ENCODE measurements around the gene PHKA2.

Gene PHKA2

DNA sequence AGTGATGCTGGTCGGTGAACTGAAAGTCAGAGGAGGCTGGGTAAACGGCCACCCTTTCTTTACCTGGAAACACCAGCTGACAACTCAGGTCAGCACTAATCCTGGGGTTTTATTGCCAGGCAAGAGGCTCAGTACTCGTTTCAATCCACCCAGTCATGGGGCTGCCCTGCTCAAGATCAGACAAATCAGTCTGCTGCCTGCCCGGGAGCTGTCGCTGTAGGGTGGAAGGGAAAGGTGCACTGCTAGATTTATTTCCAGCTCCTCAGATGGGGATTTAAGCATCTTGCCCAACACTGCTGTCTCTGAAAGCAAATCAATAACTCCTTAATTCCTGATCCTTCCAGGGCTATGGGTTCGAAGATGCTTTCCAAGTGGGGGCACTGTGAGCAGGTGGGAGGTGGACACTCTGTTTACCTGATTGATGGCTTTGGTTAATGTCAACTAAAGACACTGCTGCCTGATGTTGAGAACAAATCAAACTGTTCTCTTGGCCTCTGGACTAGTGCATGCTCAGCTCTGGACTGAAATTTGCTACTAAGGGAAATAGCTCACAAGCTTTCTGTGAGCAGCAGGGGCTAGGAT lies 59.3 kb downstream of the PHKA2 start:
- no peak for DNase-seq

DNA sequence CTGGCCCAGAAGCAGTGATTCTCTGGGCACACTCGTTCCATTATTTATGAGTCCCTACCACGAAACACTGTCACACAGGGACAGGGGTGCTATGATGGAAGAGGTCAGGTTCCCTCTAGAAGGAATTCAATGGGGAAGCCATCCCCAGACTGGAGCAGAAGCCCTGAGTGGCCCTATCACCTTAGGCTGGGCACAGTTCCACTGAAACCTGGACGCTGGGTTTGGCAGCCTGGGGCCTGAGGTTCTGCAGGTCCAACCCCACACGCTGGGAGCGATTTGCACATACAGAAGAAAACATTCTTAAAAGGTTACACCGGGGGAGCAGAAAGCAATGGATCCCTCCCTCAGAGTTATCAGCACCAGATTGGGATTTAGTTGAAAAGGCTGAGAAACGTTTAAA lies 63.3 kb downstream of the PHKA2 start:
- DNase-seq, result no peak

DNA sequence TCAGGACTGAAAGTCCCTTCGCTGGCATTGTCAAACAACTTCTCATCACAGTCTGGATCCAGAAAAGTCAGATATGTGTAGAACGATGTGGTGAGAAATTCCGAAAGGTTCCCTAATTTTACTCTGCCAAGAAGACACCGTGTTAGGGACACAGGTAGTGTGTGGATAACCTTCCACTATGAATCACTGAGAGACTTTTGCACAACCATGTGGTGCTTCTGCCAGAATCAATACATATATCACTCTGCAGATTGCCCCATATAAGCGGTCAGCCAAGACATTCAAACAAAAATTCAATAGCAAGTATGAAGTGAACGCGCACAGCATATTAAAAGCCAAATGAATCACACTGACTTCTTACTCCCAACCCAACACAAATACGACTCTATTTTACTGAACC lies 63.8 kb downstream of the PHKA2 start:
- DNase-seq, result no peak

DNA sequence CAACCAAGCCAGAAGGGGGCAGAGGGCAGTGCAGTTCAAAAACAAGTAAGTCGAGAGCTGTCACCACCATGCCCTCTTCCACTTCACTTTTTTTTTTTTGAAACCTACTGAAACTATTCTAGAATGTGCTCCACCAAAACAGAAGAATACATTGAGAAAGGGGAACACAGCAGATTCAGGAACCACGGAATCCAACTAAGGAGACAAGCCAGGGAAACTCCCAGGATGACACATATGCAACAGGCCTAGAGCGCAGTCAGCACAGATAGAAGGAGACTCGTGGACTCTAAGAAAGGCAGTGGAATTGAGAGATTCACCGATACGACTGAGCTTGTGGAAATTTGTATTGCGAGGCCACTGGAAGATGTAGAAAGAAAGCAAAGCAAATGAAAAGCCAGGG lies 66.1 kb downstream of the PHKA2 start:
- DNase-seq, result no peak

DNA sequence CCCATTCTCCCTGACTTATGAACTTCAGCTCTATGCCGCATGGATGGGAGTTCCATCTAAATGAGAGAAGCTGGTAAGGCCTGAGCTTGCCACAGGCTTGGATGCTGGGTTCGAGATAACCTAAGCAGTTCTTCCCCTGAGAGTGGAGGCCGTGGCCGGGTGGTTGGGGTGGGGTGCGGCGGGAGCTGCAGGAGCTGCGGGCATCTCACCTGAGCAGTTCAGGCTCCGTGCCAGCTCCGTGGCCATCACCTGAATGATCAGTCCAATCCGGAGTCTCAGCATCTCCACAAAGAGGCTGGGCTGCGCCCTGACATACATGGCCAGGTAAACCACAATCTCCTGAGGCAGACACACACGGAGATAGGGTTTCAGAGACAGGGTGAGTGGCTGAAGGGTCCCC lies 77.6 kb downstream of the PHKA2 start:
- no peak for DNase-seq

DNA sequence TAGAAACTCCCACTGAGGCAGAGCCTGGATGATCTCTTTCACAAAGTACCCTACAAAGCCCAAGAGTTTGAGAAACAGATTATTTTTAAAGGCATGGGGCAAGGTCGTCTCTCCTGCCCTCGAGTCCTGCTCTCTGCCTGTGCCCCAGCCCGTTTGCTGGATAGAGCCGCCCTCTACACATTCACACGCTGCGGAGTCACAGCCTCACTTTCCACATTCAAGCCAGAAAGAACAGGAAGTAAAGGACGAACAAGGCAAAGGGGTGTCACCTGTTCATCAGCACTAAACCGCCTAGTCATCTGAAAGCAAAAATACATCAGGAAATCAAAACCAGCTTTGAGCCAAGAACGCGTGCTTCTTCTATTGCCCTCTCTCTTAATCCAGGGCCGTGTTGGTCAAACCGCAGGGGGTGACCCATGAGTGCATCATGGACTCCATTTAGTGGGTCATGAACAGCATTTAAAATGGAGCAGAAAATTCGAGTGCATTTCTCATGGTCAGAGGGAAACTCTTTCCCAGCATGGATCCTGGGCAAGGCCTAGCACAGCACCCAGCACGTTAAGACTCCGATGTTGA lies 83.4 kb downstream of the PHKA2 start:
- no peak for DNase-seq

DNA sequence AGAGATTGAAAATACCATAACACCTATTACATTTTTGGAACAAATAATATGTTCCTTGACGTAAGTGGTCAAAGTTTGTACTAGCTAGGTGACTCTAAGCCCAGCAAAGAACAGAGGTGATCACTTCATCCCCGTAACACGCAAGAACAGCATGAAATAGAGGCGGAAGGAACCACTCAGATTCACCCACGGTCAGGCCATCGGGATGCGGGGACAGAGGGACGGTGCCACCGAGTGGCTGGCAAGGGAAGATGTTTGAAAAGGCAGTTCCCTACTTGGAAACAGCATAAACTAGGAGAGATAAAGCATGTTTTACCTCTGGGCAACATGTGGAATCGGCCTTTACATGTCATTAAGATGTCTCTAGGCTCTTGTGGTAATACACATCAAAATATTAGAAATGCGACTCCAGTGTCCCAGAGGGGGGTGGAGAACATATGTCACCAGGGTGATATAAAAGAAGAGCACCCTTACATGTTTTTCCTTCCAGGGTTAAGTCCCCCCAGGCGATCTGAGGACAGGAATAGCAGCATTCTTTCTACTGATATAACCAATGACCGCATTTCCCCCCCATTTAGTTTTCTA lies 84.0 kb downstream of the PHKA2 start:
- DNase-seq, result no peak

DNA sequence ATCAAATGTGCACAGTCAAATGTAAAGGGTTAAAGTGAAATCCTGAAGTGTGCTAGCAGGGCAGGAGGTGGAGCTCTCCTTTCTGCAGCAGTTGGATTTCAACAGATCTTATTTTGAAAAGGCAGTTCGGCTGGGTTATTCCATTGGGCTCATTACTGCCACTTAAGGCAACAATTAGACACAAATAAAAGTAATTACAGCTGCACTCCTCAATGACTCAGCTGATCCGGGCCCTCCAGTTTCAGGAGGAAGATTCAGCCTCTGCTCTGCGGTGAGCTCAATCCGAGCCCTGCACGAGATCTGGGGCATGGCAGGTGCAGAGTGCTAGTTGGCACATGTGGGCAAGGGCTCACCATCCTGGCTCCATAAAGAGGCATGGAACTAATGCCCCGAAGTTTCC lies 85.4 kb downstream of the PHKA2 start:
- DNase-seq, result no peak

DNA sequence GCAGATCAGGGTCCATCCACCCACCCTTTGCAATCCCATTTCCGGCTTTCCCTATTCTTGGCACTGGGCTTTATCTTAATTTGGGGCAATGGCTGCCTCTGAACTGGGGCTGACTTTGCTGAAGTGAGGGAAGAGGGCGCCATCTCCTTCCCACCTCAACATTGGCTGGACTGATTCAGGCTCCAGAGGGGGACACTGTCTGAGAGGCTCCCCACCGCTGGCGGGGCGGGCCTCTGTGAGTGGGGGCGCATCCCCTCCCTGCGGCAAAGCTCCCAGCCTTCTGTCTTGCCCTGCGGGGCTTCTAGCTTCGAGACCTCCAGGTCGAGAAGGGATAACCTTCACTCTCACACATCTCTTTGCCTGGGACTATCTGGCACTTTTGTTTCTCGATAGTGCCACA lies 85.8 kb downstream of the PHKA2 start:
- no peak for DNase-seq

DNA sequence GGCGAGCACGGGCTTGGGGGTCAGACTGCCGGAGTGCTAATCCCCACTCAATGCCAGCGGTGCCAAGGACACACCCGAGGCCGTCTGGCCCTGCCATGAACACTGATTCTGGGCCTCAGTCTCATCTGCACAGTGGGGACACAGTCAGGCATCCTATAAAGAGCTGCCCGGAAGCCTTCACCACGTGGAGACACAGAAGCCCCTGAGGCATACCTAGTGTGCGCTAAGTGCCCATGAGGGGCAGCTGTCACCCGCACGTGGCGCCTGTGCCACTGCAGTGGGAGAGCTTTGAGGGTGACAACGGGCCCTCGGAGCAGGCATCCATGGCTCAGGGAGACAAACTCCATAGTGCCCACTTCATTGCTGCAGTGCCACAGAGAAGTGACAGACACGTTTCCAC lies 86.3 kb downstream of the PHKA2 start:
- DNase-seq, result no peak

DNA sequence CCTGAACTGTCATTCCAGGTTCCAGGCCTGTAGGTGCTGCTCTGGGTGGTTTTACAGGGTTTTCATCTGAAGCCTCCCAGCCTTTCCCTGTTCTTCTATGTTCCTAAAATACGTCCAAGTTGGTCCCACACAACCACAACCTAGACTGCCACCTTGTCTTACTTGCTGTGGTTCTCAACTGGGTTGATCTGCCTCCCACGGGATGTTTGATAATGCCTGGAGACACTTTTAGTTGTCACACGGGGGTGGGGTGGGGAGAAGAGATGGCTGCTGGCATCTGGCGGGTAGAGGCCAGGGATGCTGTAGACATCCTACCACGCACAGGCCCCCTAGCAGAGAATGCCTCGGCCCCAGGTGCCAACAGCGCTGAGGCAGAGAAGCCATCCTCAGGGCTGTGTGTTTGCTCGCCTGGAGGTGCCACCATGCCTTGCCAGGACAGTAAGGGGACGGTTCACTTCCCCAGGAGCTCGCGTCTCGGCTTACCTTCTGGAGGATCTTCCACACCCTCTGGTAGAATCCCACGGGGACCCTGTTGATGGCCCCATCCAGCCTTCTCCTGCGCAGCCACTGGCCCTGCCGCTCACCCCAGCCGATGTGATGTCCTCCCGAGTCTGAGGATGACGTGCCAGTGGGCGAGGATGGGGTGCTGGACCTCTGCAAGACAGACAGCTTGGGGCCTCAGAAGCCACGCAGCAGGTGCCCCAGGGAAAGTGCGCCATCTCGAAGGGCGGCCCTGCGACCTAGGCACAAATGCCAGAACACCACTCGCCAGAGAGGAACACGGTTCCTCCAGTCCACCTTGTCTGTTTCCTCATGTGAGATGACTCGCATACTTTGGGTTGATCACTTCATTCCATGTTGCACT lies 87.0 kb downstream of the PHKA2 start:
- no peak for DNase-seq

DNA sequence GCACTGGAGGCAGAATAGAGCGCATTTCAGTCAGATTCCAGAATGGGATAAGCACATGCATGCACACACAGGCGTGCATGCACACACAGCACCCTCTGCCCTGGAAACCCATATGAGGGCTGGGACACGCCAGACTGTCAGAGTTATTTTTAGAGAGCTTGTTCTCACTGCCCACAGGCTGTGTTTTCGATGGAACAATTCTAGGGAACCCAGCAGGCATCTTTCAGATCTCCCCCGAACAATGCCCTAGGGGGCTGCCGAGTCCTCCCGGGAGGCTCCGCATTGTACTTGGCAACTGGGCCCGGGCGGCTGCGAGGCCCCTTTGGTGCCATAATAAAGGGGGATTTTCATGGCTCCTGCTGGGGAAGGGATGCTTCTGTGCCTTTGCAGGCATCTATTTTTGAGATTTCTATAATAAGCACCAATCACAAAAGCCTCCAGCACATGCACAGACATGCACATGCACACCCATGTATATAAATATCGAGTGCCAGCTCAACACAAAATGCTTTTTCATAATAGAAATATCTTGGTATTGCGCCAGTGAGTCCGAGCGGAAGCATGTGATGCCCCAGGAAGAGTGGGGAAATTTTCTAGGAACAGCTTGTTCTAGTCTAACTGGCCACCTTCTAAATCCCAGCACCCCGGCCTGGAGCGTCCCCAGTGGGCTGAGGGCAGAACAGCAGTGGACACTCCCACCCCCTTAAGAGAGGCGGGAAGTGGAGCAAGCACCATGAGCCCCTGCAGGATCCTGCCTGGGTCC lies 88.5 kb downstream of the PHKA2 start:
- DNase-seq, result no peak

DNA sequence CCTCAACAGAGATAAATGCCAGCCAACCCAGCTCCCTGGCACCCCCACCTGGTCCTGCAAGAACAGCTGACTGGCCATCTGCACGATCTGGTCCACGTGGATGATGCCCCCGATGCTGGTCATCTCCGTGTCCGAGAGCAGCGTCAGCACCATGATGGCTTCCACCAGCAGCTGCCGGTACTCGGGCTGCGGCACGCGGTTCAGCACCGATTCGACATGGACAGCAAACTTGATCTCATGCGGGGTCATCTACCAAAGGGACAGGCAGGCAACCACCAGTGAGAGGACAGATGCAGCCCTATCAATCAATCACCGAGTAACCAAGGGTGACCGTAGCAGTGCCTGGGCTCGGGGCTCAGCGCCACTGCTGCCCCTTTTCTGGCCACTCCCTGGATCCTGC lies 89.8 kb downstream of the PHKA2 start:
- DNase-seq, result no peak

DNA sequence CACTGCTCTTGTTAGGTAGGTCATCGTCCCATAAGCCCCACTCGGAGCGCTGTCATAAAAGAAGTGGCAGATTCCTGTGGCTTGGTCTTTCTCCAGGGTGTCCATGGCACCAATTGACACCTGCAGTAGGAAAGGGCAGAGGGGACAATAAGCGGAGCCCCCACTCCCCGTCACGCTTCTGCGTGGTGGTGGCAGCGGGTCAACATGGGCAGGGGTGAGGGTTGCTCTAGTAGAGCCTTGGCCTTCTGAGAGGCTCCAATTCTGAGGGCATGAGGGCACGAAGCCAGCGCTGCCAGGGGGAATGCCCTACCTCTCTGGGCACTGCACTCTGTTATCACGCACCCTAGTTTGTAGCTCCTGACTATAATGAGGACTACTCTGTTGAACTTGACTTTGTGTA lies 90.4 kb downstream of the PHKA2 start:
- DNase-seq, result no peak

DNA sequence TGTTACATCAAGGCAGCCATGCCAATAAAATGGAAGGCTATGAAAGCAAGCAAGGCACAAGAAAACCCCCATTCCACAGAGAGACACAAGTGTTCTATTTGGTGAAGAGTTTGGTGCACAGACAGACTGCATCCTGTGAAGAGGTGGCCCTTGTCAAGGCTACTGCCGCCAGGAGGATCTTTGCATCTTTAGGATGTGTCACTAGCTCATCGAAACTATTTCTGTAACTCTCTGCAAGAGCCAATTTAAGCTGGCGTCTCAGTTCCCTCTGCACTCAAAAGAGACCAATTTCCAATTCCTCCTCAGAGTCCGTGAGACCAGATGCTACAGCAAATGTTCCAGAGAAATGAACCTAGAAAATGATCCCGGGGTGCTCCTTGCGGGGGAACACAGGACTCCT lies 91.0 kb downstream of the PHKA2 start:
- DNase-seq, result no peak

DNA sequence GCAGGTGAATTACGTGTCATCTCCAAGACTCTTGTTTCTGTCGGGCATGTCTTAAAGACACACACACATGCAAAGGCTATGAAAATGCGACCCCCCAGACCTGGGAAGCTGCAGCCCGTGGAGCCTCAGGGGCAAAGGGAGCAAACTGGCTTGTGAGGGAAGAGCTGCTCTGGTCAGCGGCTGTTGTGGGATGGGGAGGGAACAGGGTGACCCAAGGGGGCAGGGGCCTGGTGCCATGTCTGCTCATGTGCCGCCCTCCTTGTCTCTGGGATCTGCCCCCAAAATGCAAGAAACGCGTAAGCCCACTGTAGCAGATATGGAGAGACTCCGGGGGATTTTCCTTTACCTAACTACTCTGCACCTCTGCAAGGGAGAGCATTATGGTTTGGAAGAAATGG lies 92.4 kb downstream of the PHKA2 start:
- no peak for DNase-seq

DNA sequence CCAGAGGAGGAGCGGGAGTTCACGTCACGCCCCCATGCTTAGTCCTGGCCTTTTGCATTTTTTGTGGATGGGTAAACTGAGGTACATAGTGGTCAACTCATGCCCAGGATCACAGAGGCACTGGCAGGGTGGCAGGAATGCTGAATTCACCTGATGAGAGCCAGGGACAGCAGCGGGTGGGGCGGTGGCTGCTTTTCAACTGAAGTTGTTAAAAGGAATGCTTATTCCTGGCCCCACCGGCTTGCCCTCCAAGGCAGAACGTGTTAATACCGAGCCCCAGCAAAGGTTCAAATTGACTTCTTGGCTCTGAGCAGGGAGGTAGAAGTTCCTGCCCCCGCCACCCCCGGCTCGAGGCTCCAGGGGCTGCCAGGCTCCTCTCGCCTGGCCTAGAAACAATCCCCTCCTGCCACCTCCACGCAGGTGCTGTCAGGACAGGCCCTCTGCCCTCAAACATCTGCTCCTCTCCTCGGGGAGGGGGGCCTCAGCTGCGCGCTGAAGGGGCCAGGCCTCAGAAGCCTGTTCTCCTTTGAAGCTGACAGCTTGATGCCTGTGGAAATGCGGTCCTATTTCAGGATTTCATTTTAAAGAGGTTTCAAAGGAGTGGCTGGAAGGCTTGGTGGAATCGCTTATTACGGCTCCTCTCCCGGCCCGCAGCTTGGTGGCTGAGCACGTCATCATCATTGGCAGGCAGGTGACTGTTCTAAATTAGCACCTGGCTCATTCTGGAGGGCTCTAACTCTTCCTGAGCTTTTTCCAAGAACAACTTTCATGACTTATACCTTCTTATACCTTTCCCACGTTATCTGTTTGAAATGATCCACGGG lies 93.0 kb downstream of the PHKA2 start:
- DNase-seq, result no peak

DNA sequence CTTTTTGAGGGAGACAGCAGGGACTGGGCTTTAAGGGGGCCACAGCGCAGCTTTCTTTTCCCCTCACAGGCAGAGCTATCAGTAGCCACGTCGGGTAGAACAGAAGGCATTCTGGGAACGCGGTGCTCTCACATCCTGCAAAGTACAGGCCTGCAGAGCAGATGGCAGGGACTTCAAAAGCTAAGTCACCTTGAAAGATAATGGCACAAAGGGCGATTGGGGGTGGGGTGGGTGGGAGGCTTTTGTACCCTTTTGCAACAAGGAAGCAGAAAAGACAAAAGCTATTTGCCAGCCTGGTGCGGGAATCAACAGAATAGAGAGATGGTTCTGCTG lies 93.9 kb downstream of the PHKA2 start:
- no peak for DNase-seq

DNA sequence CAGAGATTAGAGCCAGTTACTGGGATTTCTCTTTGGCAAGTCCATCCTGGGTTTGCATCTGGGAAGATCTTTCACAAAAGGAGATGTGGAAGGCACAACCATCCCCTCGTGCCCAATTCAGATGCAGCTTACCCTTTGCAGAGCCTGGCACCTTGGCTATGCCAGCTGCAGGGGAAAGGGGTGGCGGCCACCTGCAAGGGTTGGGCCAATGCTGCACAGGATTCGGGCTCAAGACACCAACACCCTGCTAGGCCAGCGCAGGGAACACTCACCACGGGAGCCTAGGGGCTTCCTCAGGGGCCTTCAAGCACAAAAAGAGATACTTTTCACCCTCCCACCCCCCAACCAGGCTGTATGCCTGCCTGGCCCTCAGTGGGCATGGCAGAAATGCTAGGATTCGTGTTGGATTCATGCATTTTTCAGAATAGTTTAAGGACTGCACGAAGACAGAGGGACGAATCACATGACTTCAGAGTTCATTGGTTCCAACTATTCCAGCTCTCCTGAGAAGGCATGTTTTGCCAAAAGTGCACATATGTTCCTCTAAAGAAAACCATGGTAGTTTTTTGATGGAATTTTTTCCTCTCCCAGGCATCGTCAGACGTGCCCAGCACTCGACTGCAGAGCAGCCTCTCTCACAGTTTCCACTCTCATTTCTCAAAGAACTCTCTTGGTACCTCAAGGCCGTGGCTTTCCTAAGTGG lies 94.4 kb downstream of the PHKA2 start:
- DNase-seq, result no peak

DNA sequence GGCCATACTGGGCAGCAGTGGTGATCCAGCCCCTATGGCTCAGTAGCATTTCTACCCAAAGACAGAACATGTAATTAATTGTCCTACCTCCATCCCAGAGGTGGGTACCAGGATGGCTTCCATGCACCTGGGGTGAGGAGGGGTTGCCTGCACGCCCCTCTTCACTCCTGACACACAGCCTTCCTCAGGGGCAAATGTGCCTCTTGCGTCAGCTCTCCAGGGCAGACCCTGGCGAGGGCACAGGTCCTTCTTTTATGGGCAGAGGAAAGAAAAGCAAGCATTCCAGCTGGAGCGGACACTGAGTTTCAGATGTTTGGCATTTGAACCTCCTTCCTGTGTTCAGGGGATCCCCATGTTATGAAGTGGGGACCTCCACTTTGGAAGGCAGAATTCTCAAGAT lies 95.6 kb downstream of the PHKA2 start:
- no peak for DNase-seq

DNA sequence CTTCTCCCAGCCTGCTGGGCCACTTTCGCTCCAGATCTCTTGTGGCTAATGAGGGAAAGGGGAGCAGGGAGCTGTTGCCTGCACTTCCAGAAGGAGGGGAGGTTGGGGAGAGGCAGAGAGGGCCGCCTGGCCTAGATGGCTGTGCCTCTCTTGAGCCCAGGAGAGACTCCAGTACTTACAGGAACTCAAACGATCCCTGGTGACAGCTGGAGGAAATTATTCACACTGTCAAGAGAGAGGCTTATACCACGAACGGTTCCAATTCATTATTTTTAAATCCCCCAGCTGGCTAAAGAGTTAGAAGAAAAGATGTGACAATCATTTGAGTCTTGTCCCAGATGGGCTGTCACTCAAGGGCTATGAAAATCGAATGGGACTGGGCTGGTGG lies 96.1 kb downstream of the PHKA2 start:
- no peak for DNase-seq

All from T-helper 2 cell (primary cell).